ENCODE data around the gene SLC35B4.

DNA sequence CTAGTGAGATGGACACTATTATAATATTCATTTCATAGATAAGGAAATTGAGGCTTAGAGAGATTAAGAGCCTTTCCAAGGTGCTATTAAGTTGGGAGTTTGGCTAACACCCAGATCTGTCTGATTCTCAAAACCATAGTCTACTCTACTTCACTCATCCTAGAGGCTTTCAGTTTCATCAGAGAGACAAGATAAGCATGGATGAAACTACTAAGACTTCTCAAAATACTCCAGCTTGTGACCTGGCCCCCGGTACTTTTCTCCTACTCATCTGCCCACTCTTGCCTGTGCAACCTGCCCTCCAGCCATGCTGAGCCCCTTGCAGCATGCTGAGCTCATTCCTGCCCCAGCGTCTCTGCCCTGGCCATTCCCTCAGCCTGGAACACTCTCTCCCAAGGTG lies 12.2 kb upstream of the SLC35B4 start:
- TF ChIP-seq ARNTL (CRISPR knock-in tag; IDR thresholded peaks at IDR 0.05; ENCODE audit: borderline replicate concordance, low read depth) = no peak
- TF ChIP-seq SNAI2 (CRISPR knock-in tag; IDR thresholded peaks at IDR 0.05) = no peak
- TF ChIP-seq PPARA (CRISPR knock-in tag; IDR thresholded peaks at IDR 0.05; ENCODE audit: borderline replicate concordance) = no peak
- TF ChIP-seq, protein P1, sequence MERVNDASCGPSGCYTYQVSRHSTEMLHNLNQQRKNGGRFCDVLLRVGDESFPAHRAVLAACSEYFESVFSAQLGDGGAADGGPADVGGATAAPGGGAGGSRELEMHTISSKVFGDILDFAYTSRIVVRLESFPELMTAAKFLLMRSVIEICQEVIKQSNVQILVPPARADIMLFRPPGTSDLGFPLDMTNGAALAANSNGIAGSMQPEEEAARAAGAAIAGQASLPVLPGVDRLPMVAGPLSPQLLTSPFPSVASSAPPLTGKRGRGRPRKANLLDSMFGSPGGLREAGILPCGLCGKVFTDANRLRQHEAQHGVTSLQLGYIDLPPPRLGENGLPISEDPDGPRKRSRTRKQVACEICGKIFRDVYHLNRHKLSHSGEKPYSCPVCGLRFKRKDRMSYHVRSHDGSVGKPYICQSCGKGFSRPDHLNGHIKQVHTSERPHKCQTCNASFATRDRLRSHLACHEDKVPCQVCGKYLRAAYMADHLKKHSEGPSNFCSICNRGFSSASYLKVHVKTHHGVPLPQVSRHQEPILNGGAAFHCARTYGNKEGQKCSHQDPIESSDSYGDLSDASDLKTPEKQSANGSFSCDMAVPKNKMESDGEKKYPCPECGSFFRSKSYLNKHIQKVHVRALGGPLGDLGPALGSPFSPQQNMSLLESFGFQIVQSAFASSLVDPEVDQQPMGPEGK (CRISPR knock-in tag; IDR thresholded peaks at IDR 0.05; ENCODE audit: borderline replicate concordance) = no peak
- TF ChIP-seq, protein P2, sequence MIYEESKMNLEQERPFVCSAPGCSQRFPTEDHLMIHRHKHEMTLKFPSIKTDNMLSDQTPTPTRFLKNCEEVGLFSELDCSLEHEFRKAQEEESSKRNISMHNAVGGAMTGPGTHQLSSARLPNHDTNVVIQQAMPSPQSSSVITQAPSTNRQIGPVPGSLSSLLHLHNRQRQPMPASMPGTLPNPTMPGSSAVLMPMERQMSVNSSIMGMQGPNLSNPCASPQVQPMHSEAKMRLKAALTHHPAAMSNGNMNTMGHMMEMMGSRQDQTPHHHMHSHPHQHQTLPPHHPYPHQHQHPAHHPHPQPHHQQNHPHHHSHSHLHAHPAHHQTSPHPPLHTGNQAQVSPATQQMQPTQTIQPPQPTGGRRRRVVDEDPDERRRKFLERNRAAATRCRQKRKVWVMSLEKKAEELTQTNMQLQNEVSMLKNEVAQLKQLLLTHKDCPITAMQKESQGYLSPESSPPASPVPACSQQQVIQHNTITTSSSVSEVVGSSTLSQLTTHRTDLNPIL (CRISPR knock-in tag; IDR thresholded peaks at IDR 0.05; ENCODE audit: low read depth) = no peak
- TF ChIP-seq TOX (CRISPR knock-in tag; IDR thresholded peaks at IDR 0.05; ENCODE audit: borderline replicate concordance) = no peak

Data from SK-N-SH treated with all-trans-retinoic acid at 6 μM for 48 hours (cell line).